CD4-positive, alpha-beta T cell (primary cell): ENCODE data around the gene CEACAM16. TPM values are rescaled to one million over a fixed set of nuclear protein-coding genes. Genes with fewer than 3 reads are reported as not detected.

Experiments used
- ATAC-seq: fragments of 200-7000 bp; cut with Tn5 transposase; one replicate; pipeline ENCODE4 v1.10.0; 2022; ENCODE audit warnings: mild to moderate bottlenecking; ENCODE audit not compliant: poor library complexity
- CTCF ChIA-PET: fragments of 350-600 bp; sonication (Branson Sonifier 250); formaldehyde crosslinking; loops from one replicate; lab custom pipeline; 2021; ENCODE audit warnings: antibody characterized with exemption, inconsistent platforms; lab: Charles Lee
- POLR2A ChIA-PET: fragments of 350-600 bp; sonication (Branson Sonifier 250); formaldehyde crosslinking; loops from one replicate; lab custom pipeline; 2021; ENCODE audit warnings: antibody characterized with exemption, inconsistent platforms; lab: Charles Lee
- DNase-seq, 14 experiments: peaks; one replicate each; pipeline ENCODE4 v3.0.0-alpha.2; 2013 to 2020; ENCODE audit warnings: mixed read lengths in 2 of 14
- H3K27ac ChIP-seq, 2 donors: one replicate each; pipeline versions ENCODE4 v1.5.1 to v1.7.0; 2013; ENCODE audit warnings: low read length in 2 of 2, low read depth in 1 of 2, mild to moderate bottlenecking in 1 of 2
- H3K27me3 ChIP-seq, 2 experiments: 1 replicate in 1 of 2; 2 replicates in 1 of 2; pipeline versions ENCODE4 v1.6.1 to v1.7.0; 2013; ENCODE audit warnings: low read length in 2 of 2, control low read depth in 1 of 2, mild to moderate bottlenecking in 1 of 2, moderate library complexity in 1 of 2; ENCODE audit not compliant: insufficient read depth in 2 of 2, control insufficient read depth in 1 of 2
- H3K36me3 ChIP-seq: one replicate; pipeline ENCODE4 v1.6.1; 2013; ENCODE audit warnings: low read length, control low read depth; ENCODE audit not compliant: insufficient read depth
- H3K4me1 ChIP-seq: one replicate; pipeline ENCODE4 v1.6.1; 2013; ENCODE audit warnings: low read length, control low read depth; ENCODE audit not compliant: insufficient read depth
- H3K4me3 ChIP-seq: one replicate; pipeline ENCODE4 v1.5.1; 2013; ENCODE audit warnings: mild to moderate bottlenecking, low read length, moderate library complexity
- H3K9me3 ChIP-seq, 2 experiments: 1 replicate in 1 of 2; 2 replicates in 1 of 2; pipeline versions ENCODE4 v1.6.1 to v1.7.0; 2013; ENCODE audit warnings: low read length in 2 of 2, mild to moderate bottlenecking in 2 of 2, control low read depth in 1 of 2, moderate library complexity in 1 of 2; ENCODE audit not compliant: control insufficient read depth in 1 of 2, insufficient read depth in 1 of 2
- H3K27ac Mint-ChIP-seq: one replicate; pipeline ENCODE4 v1.8.0; 2020; ENCODE audit warnings: mixed read lengths
- H3K27me3 Mint-ChIP-seq: one replicate; pipeline ENCODE4 v1.8.0; 2021; ENCODE audit warnings: mixed read lengths
- H3K36me3 Mint-ChIP-seq: one replicate; pipeline ENCODE4 v1.8.0; 2021; ENCODE audit warnings: low read depth, mixed read lengths
- H3K4me1 Mint-ChIP-seq: one replicate; pipeline ENCODE4 v1.8.0; 2021; ENCODE audit warnings: low read depth, mixed read lengths
- H3K4me3 Mint-ChIP-seq: one replicate; pipeline ENCODE4 v1.8.0; 2020; ENCODE audit warnings: mild to moderate bottlenecking, mixed read lengths
- H3K9me3 Mint-ChIP-seq: one replicate; pipeline ENCODE4 v1.8.0; 2020; ENCODE audit warnings: mixed read lengths
- CTCF ChIP-seq: fragments of 200-600 bp; IDR thresholded peaks from one replicate; pipeline ENCODE4 v1.8.0; 2022; ENCODE audit warnings: antibody characterized with exemption, mild to moderate bottlenecking
- intact Hi-C, 2 experiments: fragments of 100-400 bp; cut with DNase I in 1 of 2; cut with micrococcal nuclease in 1 of 2; formaldehyde crosslinking; loops; one replicate each; pipeline versions ENCODE4 v1.15.1 to v1.9.0; 2023 to 2025; cut with DNase I, micrococcal nuclease
- total RNA-seq, 174 experiments: library from RNA in 2 of 174; stranded (reverse) in 2 of 174; gene quantifications; one replicate each; pipeline ENCODE4 v1.2.3 and lab custom pipeline; 2021 to 2026

Gene CEACAM16
- total RNA-seq, 2 experiments from 2014 or later: not detected

- Histone ChIP-seq H3K9me3 (no peaks in the 10 kb centered on the region), H3K36me3 (no peaks in the 10 kb centered on the region), H3K27ac (no peak overlapping the region), H3K4me1 (peaks cover 21% of the 10 kb centered on the region), H3K4me3 (no peak overlapping the region), H3K27me3 (no peaks in the 10 kb centered on the region)
- no peaks in the 10 kb centered on the region for H3K36me3 Mint-ChIP-seq
- ChIA-PET POLR2A (no interaction called here), CTCF (interaction anchor here (3.0 kb wide), 1 partner anchor 16 kb away, joined by 10 read pairs; no protein-coding TSS in a partner anchor)
- H3K4me3 Mint-ChIP-seq: no peak overlapping the region
- intact Hi-C loops: no loop called here
- peak in 1 of 14 experiments; percentile 8 for DNase-seq
- no peaks in the 10 kb centered on the region for H3K27me3 Mint-ChIP-seq
- H3K27ac Mint-ChIP-seq: no peak overlapping the region
- TF ChIP-seq CTCF: no peak
- ATAC-seq: no peak
- no peaks in the 10 kb centered on the region for H3K9me3 Mint-ChIP-seq
- H3K4me1 Mint-ChIP-seq: peaks cover 5% of the 10 kb centered on the region
Observed at GRCh38 chr19:44740351-44740824, 41.4 kb downstream of the CEACAM16 start.

GRCh38 chr19:44741258-44741731 is 42.3 kb downstream of the CEACAM16 start:
- H3K4me1 Mint-ChIP-seq: peaks cover 5% of the 10 kb centered on the region
- peak; percentile 30 for ATAC-seq
- no peak for DNase-seq
- H3K36me3 Mint-ChIP-seq: no peaks in the 10 kb centered on the region
- no peaks in the 10 kb centered on the region for H3K27me3 Mint-ChIP-seq
- CTCF ChIA-PET: interaction anchor here (1.7 to 3.0 kb wide), 3 partner anchors 12 to 52 kb away, joined by 3 to 14 read pairs (median 4); no protein-coding TSS in a partner anchor
- H3K27me3 ChIP-seq: no peaks in the 10 kb centered on the region
- H3K9me3 ChIP-seq: no peaks in the 10 kb centered on the region
- no peak overlapping the region for H3K27ac Mint-ChIP-seq
- peaks cover 21% of the 10 kb centered on the region for H3K4me1 ChIP-seq
- no peak overlapping the region for H3K4me3 Mint-ChIP-seq
- H3K4me3 ChIP-seq: no peak overlapping the region
- intact Hi-C loops: no loop called here
- POLR2A ChIA-PET: no interaction called here
- no peak overlapping the region for H3K27ac ChIP-seq
- H3K9me3 Mint-ChIP-seq: no peaks in the 10 kb centered on the region
- no peak for TF ChIP-seq CTCF
- no peaks in the 10 kb centered on the region for H3K36me3 ChIP-seq

- Mint-ChIP-seq H3K27ac (no peak overlapping the region), H3K36me3 (no peaks in the 10 kb centered on the region), H3K27me3 (no peaks in the 10 kb centered on the region), H3K4me1 (peaks cover 8% of the 10 kb centered on the region), H3K4me3 (no peak overlapping the region), H3K9me3 (no peaks in the 10 kb centered on the region)
- Histone ChIP-seq H3K27me3 (no peaks in the 10 kb centered on the region), H3K36me3 (no peaks in the 10 kb centered on the region), H3K9me3 (no peaks in the 10 kb centered on the region), H3K4me1 (peaks cover 26% of the 10 kb centered on the region), H3K27ac (no peak overlapping the region), H3K4me3 (no peak overlapping the region)
- TF ChIP-seq CTCF: no peak
- intact Hi-C loops: no loop called here
- ATAC-seq (peak; percentile 24), DNase-seq (peak in 3 of 14 experiments; percentile 32 to 82 (median 75))
- POLR2A ChIA-PET: no interaction called here
- CTCF ChIA-PET: interaction anchor here (1.7 to 5.3 kb wide), 4 partner anchors 11 to 53 kb away, joined by 3 to 23 read pairs (median 9); no protein-coding TSS in a partner anchor
Observed at GRCh38 chr19:44741841-44742329, 42.9 kb downstream of the CEACAM16 start.
